Astrocyte (in vitro differentiated cells and primary cell): ENCODE data around the gene CEP20.

ENCODE experiments used
- EZH2 ChIP-seq: IDR thresholded peaks from 2 replicates; pipeline ENCODE4 v1.6.1; 2012; ENCODE audit warnings: mild to moderate bottlenecking, low read length, inconsistent platforms; ENCODE audit not compliant: insufficient read depth
- TF ChIP-seq, protein P1 (sequence below): IDR thresholded peaks from 2 replicates; pipeline ENCODE4 v1.5.1; 2011; ENCODE audit warnings: low read depth, mild to moderate bottlenecking, inconsistent platforms, low read length, moderate library complexity; ENCODE audit not compliant: insufficient read depth

GRCh38 chr16:15885560-15886001 lies 2.8 kb downstream of the CEP20 start:
- TF ChIP-seq, protein P1, sequence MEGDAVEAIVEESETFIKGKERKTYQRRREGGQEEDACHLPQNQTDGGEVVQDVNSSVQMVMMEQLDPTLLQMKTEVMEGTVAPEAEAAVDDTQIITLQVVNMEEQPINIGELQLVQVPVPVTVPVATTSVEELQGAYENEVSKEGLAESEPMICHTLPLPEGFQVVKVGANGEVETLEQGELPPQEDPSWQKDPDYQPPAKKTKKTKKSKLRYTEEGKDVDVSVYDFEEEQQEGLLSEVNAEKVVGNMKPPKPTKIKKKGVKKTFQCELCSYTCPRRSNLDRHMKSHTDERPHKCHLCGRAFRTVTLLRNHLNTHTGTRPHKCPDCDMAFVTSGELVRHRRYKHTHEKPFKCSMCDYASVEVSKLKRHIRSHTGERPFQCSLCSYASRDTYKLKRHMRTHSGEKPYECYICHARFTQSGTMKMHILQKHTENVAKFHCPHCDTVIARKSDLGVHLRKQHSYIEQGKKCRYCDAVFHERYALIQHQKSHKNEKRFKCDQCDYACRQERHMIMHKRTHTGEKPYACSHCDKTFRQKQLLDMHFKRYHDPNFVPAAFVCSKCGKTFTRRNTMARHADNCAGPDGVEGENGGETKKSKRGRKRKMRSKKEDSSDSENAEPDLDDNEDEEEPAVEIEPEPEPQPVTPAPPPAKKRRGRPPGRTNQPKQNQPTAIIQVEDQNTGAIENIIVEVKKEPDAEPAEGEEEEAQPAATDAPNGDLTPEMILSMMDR, result no peak
- no peak for TF ChIP-seq EZH2
